Calu3 (cell line): ENCODE measurements around the gene SLC25A38. TPM values are rescaled to one million over a fixed set of nuclear protein-coding genes. Genes with fewer than 3 reads are reported as not detected.

Experiments used
- BruUV-seq: library from RNA; stranded (reverse); fragments of 400-500 nt; replicated peaks from 2 replicates; lab custom pipeline; 2021; lab: Mats Ljungman, UMichigan
- CTCF ChIA-PET: fragments of 300-600 bp; sonication (Branson Sonifier 250); formaldehyde crosslinking; loops from one replicate; lab custom pipeline; 2022; ENCODE audit warnings: antibody characterized with exemption; lab: Charles Lee
- DNase-seq: peaks from one replicate; pipeline ENCODE4 v3.0.0; 2022
- H3K27ac Mint-ChIP-seq: one replicate; pipeline ENCODE4 v1.8.0; 2022; ENCODE audit warnings: mixed read lengths; ENCODE audit not compliant: unreplicated experiment
- H3K27me3 Mint-ChIP-seq: one replicate; pipeline ENCODE4 v1.8.0; 2022; ENCODE audit warnings: mixed read lengths; ENCODE audit not compliant: unreplicated experiment
- H3K36me3 Mint-ChIP-seq: one replicate; pipeline ENCODE4 v1.8.0; 2022; ENCODE audit warnings: mild to moderate bottlenecking, moderate library complexity, mixed read lengths; ENCODE audit not compliant: insufficient read depth, unreplicated experiment
- H3K4me1 Mint-ChIP-seq: one replicate; pipeline ENCODE4 v1.8.0; 2022; ENCODE audit warnings: mild to moderate bottlenecking, low read depth, mixed read lengths; ENCODE audit not compliant: unreplicated experiment
- H3K4me3 Mint-ChIP-seq: one replicate; pipeline ENCODE4 v1.8.0; 2022; ENCODE audit warnings: mild to moderate bottlenecking, low read depth, moderate library complexity, mixed read lengths; ENCODE audit not compliant: unreplicated experiment
- H3K9me3 Mint-ChIP-seq: one replicate; pipeline ENCODE4 v1.8.0; 2022; ENCODE audit warnings: low read depth, mixed read lengths; ENCODE audit not compliant: unreplicated experiment
- intact Hi-C: fragments of 100-400 bp; cut with micrococcal nuclease; formaldehyde crosslinking; loops from one replicate; pipeline ENCODE4 v1.10.0; 2022; ENCODE audit not compliant: unreplicated experiment
- total RNA-seq: library from RNA; stranded (reverse); gene quantifications from 2 replicates; pipeline ENCODE4 v1.2.3, GENCODE V29; 2022
- TF ChIP-seq, protein P1 (sequence below): fragments of 200-600 bp; IDR thresholded peaks from one replicate; pipeline ENCODE4 v1.8.0; 2022; ENCODE audit warnings: antibody characterized with exemption; ENCODE audit not compliant: unreplicated experiment

Gene SLC25A38
- total RNA-seq, 1 experiment from 2014 or later = 23.6 TPM

DNA sequence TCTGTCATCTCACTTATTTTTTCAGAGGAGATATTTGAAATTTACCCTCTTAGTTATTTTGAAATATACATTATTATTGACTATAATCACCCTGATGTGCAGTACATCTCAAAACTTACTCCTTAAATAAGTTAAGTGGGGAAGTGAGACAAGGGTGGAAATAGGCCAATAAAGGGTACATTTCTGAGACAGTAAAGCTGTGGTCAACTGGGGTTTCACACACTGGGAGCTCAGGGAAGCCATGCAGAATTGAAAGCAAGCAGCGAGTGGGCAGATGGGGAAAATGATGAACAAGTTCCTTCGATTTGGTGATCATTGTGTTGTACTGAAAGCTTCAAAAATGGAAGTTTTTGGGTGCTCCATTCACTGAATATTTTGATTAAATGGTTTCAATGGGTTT is 62.8 kb downstream of the SLC25A38 start:
- no peaks in the 10 kb centered on the region for H3K4me1 Mint-ChIP-seq
- no peak overlapping the region for H3K4me3 Mint-ChIP-seq
- TF ChIP-seq, protein P1, sequence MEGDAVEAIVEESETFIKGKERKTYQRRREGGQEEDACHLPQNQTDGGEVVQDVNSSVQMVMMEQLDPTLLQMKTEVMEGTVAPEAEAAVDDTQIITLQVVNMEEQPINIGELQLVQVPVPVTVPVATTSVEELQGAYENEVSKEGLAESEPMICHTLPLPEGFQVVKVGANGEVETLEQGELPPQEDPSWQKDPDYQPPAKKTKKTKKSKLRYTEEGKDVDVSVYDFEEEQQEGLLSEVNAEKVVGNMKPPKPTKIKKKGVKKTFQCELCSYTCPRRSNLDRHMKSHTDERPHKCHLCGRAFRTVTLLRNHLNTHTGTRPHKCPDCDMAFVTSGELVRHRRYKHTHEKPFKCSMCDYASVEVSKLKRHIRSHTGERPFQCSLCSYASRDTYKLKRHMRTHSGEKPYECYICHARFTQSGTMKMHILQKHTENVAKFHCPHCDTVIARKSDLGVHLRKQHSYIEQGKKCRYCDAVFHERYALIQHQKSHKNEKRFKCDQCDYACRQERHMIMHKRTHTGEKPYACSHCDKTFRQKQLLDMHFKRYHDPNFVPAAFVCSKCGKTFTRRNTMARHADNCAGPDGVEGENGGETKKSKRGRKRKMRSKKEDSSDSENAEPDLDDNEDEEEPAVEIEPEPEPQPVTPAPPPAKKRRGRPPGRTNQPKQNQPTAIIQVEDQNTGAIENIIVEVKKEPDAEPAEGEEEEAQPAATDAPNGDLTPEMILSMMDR = no peak
- intact Hi-C loops = loop anchor here (10.0 kb wide), 1 partner anchor 869 kb away; no protein-coding TSS in a partner anchor
- H3K27ac Mint-ChIP-seq = no peak overlapping the region
- CTCF ChIA-PET = interaction anchor here (4.3 kb wide), 1 partner anchor 53 kb away, joined by 22 read pairs; no protein-coding TSS in a partner anchor
- H3K27me3 Mint-ChIP-seq = no peaks in the 10 kb centered on the region
- H3K36me3 Mint-ChIP-seq = no peaks in the 10 kb centered on the region
- H3K9me3 Mint-ChIP-seq = no peaks in the 10 kb centered on the region
- no peak for DNase-seq
- BruUV-seq = no TSS peak

DNA sequence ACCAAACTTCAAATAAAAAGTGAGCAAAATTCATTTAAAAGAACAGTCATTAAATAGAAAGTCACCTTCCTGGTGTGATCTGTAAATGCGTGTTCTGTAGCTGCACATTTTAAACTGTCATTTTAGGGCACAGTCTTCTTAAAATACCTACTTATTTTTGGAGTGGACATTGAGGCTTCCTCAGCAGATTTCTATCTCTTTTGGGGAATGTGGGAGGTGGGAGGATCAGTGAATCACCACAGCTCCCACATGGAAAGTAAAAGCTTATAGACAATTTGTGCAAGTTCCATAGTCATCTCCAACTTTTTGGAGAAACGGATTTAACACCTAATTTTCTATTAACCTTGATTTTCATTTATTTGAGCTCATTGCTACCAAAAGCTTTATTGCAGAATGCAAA is 63.3 kb downstream of the SLC25A38 start:
- TF ChIP-seq, protein P1 = no peak
- no peaks in the 10 kb centered on the region for H3K4me1 Mint-ChIP-seq
- DNase-seq = no peak
- no peaks in the 10 kb centered on the region for H3K36me3 Mint-ChIP-seq
- CTCF ChIA-PET = interaction anchor here (4.3 kb wide), 1 partner anchor 53 kb away, joined by 22 read pairs; no protein-coding TSS in a partner anchor
- no peak overlapping the region for H3K4me3 Mint-ChIP-seq
- no peak overlapping the region for H3K27ac Mint-ChIP-seq
- intact Hi-C loops = loop anchor here (10.0 kb wide), 1 partner anchor 868 kb away; no protein-coding TSS in a partner anchor
- no TSS peak for BruUV-seq
- H3K9me3 Mint-ChIP-seq = no peaks in the 10 kb centered on the region
- H3K27me3 Mint-ChIP-seq = no peaks in the 10 kb centered on the region

Other genes starting within 250 kb of the SLC25A38 start
- 12.6 and 13.4 TPM in 2 replicates for gene CSRNP1, start 229.8 kb upstream of the SLC25A38 start, total RNA-seq
- not detected in 2 replicates for gene XIRP1, start 190.8 kb upstream of the SLC25A38 start, total RNA-seq
- gene CX3CR1, start 103.3 kb upstream of the SLC25A38 start, total RNA-seq = not detected in 2 replicates
- gene CCR8, start 53.7 kb upstream of the SLC25A38 start, total RNA-seq = not detected in 2 replicates
- 751 and 904 TPM in 2 replicates for gene RPSA, start 23.4 kb downstream of the SLC25A38 start, total RNA-seq
- 0.57 TPM in 1 of 2 replicates, not detected in the other for gene MOBP, start 84.3 kb downstream of the SLC25A38 start, total RNA-seq